IMR-90 (cell line): ENCODE results near the gene MRPL20. TPM values are rescaled to one million over a fixed set of nuclear protein-coding genes. Genes with fewer than 3 reads are reported as not detected.

Experiments
- ATAC-seq: fragments of 200-7000 bp; cut with Tn5 transposase; 2 replicates; pipeline ENCODE4 v1.9.1; 2020; ENCODE audit warnings: low read depth, mild to moderate bottlenecking, moderate library complexity
- BruUV-seq: library from RNA; stranded (reverse); fragments of 400-500 nt; replicated peaks from 2 replicates; lab custom pipeline; 2021; lab: Mats Ljungman, UMichigan
- CTCF ChIA-PET: fragments of 300-600 bp; formaldehyde crosslinking; extraction: SDS; loops from one replicate; lab custom pipeline; 2021; ENCODE audit warnings: antibody characterized with exemption; lab: Yijun Ruan, JAX
- POLR2A ChIA-PET: fragments of 300-600 bp; sonication (Branson Sonifier 250); formaldehyde crosslinking; loops from one replicate; lab custom pipeline; 2022; ENCODE audit warnings: antibody characterized with exemption; ENCODE audit not compliant: unreplicated experiment; lab: Charles Lee
- DNase-seq: peaks from one replicate; pipeline ENCODE4 v3.0.0; 2013
- H2AFZ ChIP-seq: replicated peaks from 2 replicates; pipeline ENCODE3; 2013; ENCODE audit warnings: low read length, mild to moderate bottlenecking; ENCODE audit not compliant: poor library complexity
- H2AK5ac ChIP-seq: 2 replicates; pipeline ENCODE4 v1.6.1; 2013; ENCODE audit warnings: low read depth, low read length, inconsistent platforms
- H2AK9ac ChIP-seq: replicated peaks from 2 replicates; pipeline ENCODE3; 2013; ENCODE audit warnings: mild to moderate bottlenecking, low read depth, low read length, moderate library complexity; ENCODE audit not compliant: poor library complexity
- H2BK120ac ChIP-seq: 2 replicates; pipeline ENCODE4 v1.6.1; 2013; ENCODE audit warnings: low read depth, low read length, inconsistent platforms
- H2BK15ac ChIP-seq: 3 replicates; pipeline ENCODE4 v1.6.1; 2013; ENCODE audit warnings: low read depth, low read length, inconsistent platforms
- H2BK20ac ChIP-seq: 2 replicates; pipeline ENCODE4 v1.6.1; 2013; ENCODE audit warnings: low read depth, mild to moderate bottlenecking, inconsistent platforms, low read length, moderate library complexity
- H2BK5ac ChIP-seq: 2 replicates; pipeline ENCODE4 v1.6.1; 2013; ENCODE audit warnings: mild to moderate bottlenecking, low read depth, low read length, inconsistent platforms; ENCODE audit not compliant: poor library complexity, severe bottlenecking
- H3K14ac ChIP-seq: replicated peaks from 2 replicates; pipeline ENCODE4 v1.6.1; 2013; ENCODE audit warnings: low read depth, low read length, inconsistent platforms
- H3K18ac ChIP-seq: 2 replicates; pipeline ENCODE4 v1.6.1; 2013; ENCODE audit warnings: low read depth, low read length, control low read depth
- H3K23ac ChIP-seq: 2 replicates; pipeline ENCODE4 v1.6.1; 2013; ENCODE audit warnings: low read depth, low read length, inconsistent platforms
- H3K27ac ChIP-seq: 2 replicates; pipeline ENCODE4 v1.5.1; 2013; ENCODE audit warnings: mild to moderate bottlenecking, control low read depth, low read length; ENCODE audit not compliant: insufficient read depth
- H3K27me3 ChIP-seq: 2 replicates; pipeline ENCODE4 v1.6.1; 2013; ENCODE audit warnings: low read length; ENCODE audit not compliant: control insufficient read depth, insufficient read depth
- H3K36me3 ChIP-seq: 2 replicates; pipeline ENCODE4 v1.6.1; 2013; ENCODE audit warnings: low read length, mixed read lengths; ENCODE audit not compliant: control insufficient read depth, insufficient read depth
- H3K4ac ChIP-seq: 2 replicates; pipeline ENCODE4 v1.6.1; 2013; ENCODE audit warnings: low read depth, low read length, inconsistent platforms
- H3K4me1 ChIP-seq: 2 replicates; pipeline ENCODE4 v1.6.1; 2013; ENCODE audit warnings: low read length, mixed read lengths; ENCODE audit not compliant: control insufficient read depth, insufficient read depth
- H3K4me2 ChIP-seq: 2 replicates; pipeline ENCODE4 v1.6.1; 2013; ENCODE audit warnings: low read depth, mild to moderate bottlenecking, control low read depth, low read length, moderate library complexity
- H3K4me3 ChIP-seq: 2 replicates; pipeline ENCODE4 v1.5.1; 2013; ENCODE audit warnings: low read depth, mild to moderate bottlenecking, control low read depth, low read length, moderate library complexity; ENCODE audit not compliant: insufficient read depth
- H3K56ac ChIP-seq: 2 replicates; pipeline ENCODE4 v1.6.1; 2013; ENCODE audit warnings: low read length, inconsistent platforms; ENCODE audit not compliant: insufficient read depth; ENCODE audit errors: extremely low read depth
- H3K79me1 ChIP-seq, 2 experiments: 2 replicates each; pipeline ENCODE4 v1.6.1; 2013; ENCODE audit warnings: low read length in 2 of 2, inconsistent platforms in 1 of 2, low read depth in 1 of 2
- H3K9ac ChIP-seq: 2 replicates; pipeline ENCODE4 v1.6.1; 2013; ENCODE audit warnings: low read depth, low read length, control low read depth
- H3K9me1 ChIP-seq: 2 replicates; pipeline ENCODE4 v1.6.1; 2013; ENCODE audit warnings: low read length, inconsistent platforms; ENCODE audit not compliant: insufficient read depth
- H3K9me3 ChIP-seq: 2 replicates; pipeline ENCODE4 v1.6.1; 2013; ENCODE audit warnings: low read length; ENCODE audit not compliant: control insufficient read depth, insufficient read depth
- H4K20me1 ChIP-seq: 2 replicates; pipeline ENCODE4 v1.6.1; 2013; ENCODE audit warnings: low read length, inconsistent platforms; ENCODE audit not compliant: insufficient read depth
- H4K5ac ChIP-seq: 2 replicates; pipeline ENCODE4 v1.6.1; 2013; ENCODE audit warnings: mild to moderate bottlenecking, low read depth, low read length, control low read depth
- H4K8ac ChIP-seq, 2 experiments: 2 replicates each; pipeline ENCODE4 v1.6.1; 2013; ENCODE audit warnings: low read depth in 2 of 2, low read length in 2 of 2, control low read depth in 1 of 2, inconsistent platforms in 1 of 2
- H4K91ac ChIP-seq: 2 replicates; pipeline ENCODE4 v1.6.1; 2013; ENCODE audit warnings: low read depth, low read length, inconsistent platforms; ENCODE audit not compliant: insufficient read depth
- BHLHE40 ChIP-seq: fragments of 150-350 bp; IDR thresholded peaks from 2 replicates; pipeline ENCODE4 v1.6.1; 2016; ENCODE audit warnings: mild to moderate bottlenecking, low read depth, low read length
- CHD1 ChIP-seq: IDR thresholded peaks from 2 replicates; pipeline ENCODE4 v1.6.1; 2012; ENCODE audit warnings: low read depth, low read length, improper control_type of control experiment
- CTCF ChIP-seq: conservative IDR thresholded peaks from 2 replicates; pipeline ENCODE4 v1.5.1; 2012; ENCODE audit warnings: mild to moderate bottlenecking, low read depth, low read length, improper control_type of control experiment
- ELK1 ChIP-seq: fragments of 150-350 bp; IDR thresholded peaks from 2 replicates; pipeline ENCODE4 v1.6.1; 2016; ENCODE audit warnings: low read depth, mild to moderate bottlenecking, low read length, moderate library complexity, borderline replicate concordance
- MAFK ChIP-seq: IDR thresholded peaks from 2 replicates; pipeline ENCODE4 v1.6.1; 2012; ENCODE audit warnings: low read depth, low read length, improper control_type of control experiment
- RCOR1 ChIP-seq: IDR thresholded peaks from 2 replicates; pipeline ENCODE4 v1.6.1; 2012; ENCODE audit warnings: mild to moderate bottlenecking, low read length, improper control_type of control experiment; ENCODE audit not compliant: insufficient replicate concordance
- WGBS, 2 experiments: methylation state at CpG; one replicate each; pipeline versions ENCODE4 v1.1.5 to v1.1.7; 2013; ENCODE audit warnings: missing lambda C conversion rate in 2 of 2; ENCODE audit not compliant: insufficient read length in 1 of 2; ENCODE audit errors: extremely low coverage in 2 of 2; 5-methylcytosine and 5-hydroxymethylcytosine counted together
- dilution Hi-C: fragments of 300-500 bp; cut with HindIII; formaldehyde crosslinking; loops from one replicate; pipeline ENCODE4 v1.14.3; 2018; ENCODE audit warnings: low sequenced_read_pairs; ENCODE audit not compliant: unreplicated experiment
- in situ Hi-C: fragments of 300-500 bp; cut with MboI; formaldehyde crosslinking; loops from 3 replicates; pipeline ENCODE4 v1.14.3; 2019; ENCODE audit warnings: low sequenced_read_pairs, inconsistent platforms, mixed read lengths
- intact Hi-C: fragments of 100-400 bp; cut with micrococcal nuclease; formaldehyde crosslinking; loops from 2 replicates; pipeline ENCODE4 v1.10.0; 2022
- polyA plus RNA-seq, 3 experiments: library from polyadenylated mRNA; depleted of rRNA; stranded (reverse); fragments of >200 nt; gene quantifications; 2 replicates each; pipeline ENCODE4 v1.2.3, GENCODE V29; 2012; ENCODE audit warnings: low replicate concordance in 1 of 3
- total RNA-seq: library from RNA; depleted of rRNA; stranded (reverse); fragments of >200 nt; gene quantifications from 2 replicates; pipeline ENCODE4 v1.2.3, GENCODE V29; 2012

MRPL20 gene
- total and polyA plus RNA-seq, 2 of the 4 experiments (the other 2 are of a cell fraction) = 141 to 157 TPM

- Histone ChIP-seq H3K9me3 (no peaks in the 10 kb centered on the region), H3K4me2 (peak overlapping the region; percentile 93), H3K4ac (peak overlapping the region; percentile 99), H3K18ac (peak overlapping the region; percentile 49), H3K14ac (peak overlapping the region; percentile 96), H2AK5ac (peak overlapping the region; percentile 93), H2BK5ac (peak overlapping the region; percentile 96), H3K56ac (peak overlapping the region; percentile 89), H3K4me1 (peaks cover 37% of the 10 kb centered on the region), H2AFZ (peak overlapping the region; percentile 85), H4K91ac (peak overlapping the region; percentile 98), H3K79me1 (peaks cover 4 to 25% of the 10 kb centered on the region in 2 experiments; a peak in 3 of 4 replicates), H3K27ac (peak overlapping the region; percentile 96), H4K8ac (peak overlapping the region; percentile 62 to 92), H3K4me3 (peak overlapping the region; percentile 74), H3K36me3 (peaks cover 23% of the 10 kb centered on the region; the same call in 1 of the 2 replicates), H3K23ac (peak overlapping the region; percentile 98), H2AK9ac (peak overlapping the region; percentile 100), H3K27me3 (no peaks in the 10 kb centered on the region), H4K5ac (peak overlapping the region; percentile 65), H2BK15ac (peak overlapping the region; percentile 49; the same call in 1 of the 3 replicates), H2BK20ac (peak overlapping the region; percentile 20; the same call in 1 of the 2 replicates), H2BK120ac (peak overlapping the region; percentile 69), H3K9ac (peak overlapping the region; percentile 92), H3K9me1 (peaks cover 13% of the 10 kb centered on the region), H4K20me1 (peaks cover 39% of the 10 kb centered on the region)
- intact Hi-C loops (loop anchor here (2.0 to 5.0 kb wide), 2 partner anchors 15 to 51 kb away; partner anchors contain the start of genes ACAP3 and PUSL1), in situ Hi-C loops (no loop called here), dilution Hi-C loops (no loop called here)
- no TSS peak for BruUV-seq
- TF ChIP-seq RCOR1 = no peak
- TF ChIP-seq MAFK = peak; percentile 72
- no peak for TF ChIP-seq ELK1
- TF ChIP-seq CHD1 = no peak
- no peak for TF ChIP-seq BHLHE40
- no peak for TF ChIP-seq CTCF
- ChIA-PET CTCF (no interaction called here), POLR2A (interaction anchor here (0.6 kb wide), 1 partner anchor 42 kb away, joined by 3 read pairs; no protein-coding TSS in a partner anchor)
- ATAC-seq (peak; percentile 1), DNase-seq (peak; percentile 20)
- WGBS, 2 experiments = 0% methylated on average over 9 of the region's 18 CpGs; no CpG with 5 or more reads in 1 of the 2 experiments
These were observed 49.1 kb downstream of the MRPL20 start for GRCh38 chr1:1357871-1358432.
